ENCODE results near the gene RABGAP1. TPM values are rescaled to one million over a fixed set of nuclear protein-coding genes. Genes with fewer than 3 reads are reported as not detected.
A peak's percentile ranks its signal among the peaks of the same experiment; 100 is the strongest.

The RABGAP1 gene
- total and polyA plus RNA-seq, 8 donors: 52.6 to 85.9 (median 76.2) TPM

DNA sequence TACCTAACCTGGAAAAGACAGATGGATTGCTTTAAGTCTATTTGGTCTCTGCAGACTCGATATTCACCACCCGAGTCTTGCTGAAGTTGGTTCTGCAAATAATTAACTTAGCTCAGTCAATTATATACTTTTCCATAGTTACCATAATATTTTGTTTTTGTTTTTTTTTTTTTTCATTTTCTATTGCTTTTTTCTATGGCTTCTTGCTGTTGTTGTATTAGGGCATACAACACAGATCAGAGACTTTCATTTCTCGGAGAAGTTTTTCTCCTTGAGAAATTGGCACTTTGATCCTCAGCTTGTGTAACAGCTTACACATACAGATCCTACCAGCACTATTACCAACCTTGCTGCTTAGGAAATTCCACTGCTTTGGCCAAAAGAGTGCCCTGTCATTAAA, 180.6 kb downstream of the RABGAP1 start:
- Histone ChIP-seq H3K4me3 (no peak overlapping the region), H3K9me3 (no peaks in the 10 kb centered on the region), H3K36me3 (no peaks in the 10 kb centered on the region), H3K4me1 (no peaks in the 10 kb centered on the region), H3K27ac (no peak overlapping the region), H3K27me3 (no peaks in the 10 kb centered on the region)
- DNase-seq: no peak
- TF ChIP-seq, protein P1, sequence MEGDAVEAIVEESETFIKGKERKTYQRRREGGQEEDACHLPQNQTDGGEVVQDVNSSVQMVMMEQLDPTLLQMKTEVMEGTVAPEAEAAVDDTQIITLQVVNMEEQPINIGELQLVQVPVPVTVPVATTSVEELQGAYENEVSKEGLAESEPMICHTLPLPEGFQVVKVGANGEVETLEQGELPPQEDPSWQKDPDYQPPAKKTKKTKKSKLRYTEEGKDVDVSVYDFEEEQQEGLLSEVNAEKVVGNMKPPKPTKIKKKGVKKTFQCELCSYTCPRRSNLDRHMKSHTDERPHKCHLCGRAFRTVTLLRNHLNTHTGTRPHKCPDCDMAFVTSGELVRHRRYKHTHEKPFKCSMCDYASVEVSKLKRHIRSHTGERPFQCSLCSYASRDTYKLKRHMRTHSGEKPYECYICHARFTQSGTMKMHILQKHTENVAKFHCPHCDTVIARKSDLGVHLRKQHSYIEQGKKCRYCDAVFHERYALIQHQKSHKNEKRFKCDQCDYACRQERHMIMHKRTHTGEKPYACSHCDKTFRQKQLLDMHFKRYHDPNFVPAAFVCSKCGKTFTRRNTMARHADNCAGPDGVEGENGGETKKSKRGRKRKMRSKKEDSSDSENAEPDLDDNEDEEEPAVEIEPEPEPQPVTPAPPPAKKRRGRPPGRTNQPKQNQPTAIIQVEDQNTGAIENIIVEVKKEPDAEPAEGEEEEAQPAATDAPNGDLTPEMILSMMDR (IDR thresholded peaks at IDR 0.05): no peak
- ATAC-seq: no peak
- intact Hi-C loops (cut with DNase I): no loop called here

DNA sequence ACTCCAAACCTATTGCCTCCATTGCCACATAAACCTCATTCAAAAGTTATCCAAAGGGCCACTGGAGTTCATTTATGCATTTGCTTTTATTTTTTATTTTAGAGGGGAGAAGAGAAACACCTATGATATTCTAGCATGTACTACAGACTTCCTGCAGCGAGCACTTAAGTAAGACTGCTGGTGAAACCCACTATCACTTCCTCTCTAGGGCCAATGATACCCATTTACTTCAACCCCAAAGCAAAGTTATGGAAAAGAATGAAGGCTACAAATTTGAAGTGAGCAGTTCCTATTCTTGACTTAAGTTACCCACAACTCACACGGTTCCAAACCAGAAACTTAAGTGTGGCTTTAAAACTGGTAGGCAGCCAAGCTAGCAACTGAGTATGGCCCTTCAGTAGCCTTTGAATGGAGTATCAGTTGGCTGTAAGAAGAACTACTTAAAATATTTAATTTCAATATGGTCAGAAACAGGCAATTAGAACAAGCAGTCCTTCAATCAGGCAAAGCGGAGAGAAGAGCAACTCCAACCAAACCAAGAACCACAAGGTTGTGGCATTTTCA, 186.8 kb downstream of the RABGAP1 start:
- TF ChIP-seq, protein P1 (IDR thresholded peaks at IDR 0.05): no peak
- peaks cover 0 to 6% of the 10 kb centered on the region in 2 donors for H3K36me3 ChIP-seq
- no peaks in the 10 kb centered on the region for H3K27me3 ChIP-seq
- no peak for DNase-seq
- peak overlapping the region in 1 of 2 donors; percentile 39 for H3K27ac ChIP-seq
- intact Hi-C loops (cut with DNase I): no loop called here
- no peaks in the 10 kb centered on the region for H3K9me3 ChIP-seq
- H3K4me3 ChIP-seq: no peak overlapping the region
- no peaks in the 10 kb centered on the region for H3K4me1 ChIP-seq
- ATAC-seq: peak; percentile 76

DNA sequence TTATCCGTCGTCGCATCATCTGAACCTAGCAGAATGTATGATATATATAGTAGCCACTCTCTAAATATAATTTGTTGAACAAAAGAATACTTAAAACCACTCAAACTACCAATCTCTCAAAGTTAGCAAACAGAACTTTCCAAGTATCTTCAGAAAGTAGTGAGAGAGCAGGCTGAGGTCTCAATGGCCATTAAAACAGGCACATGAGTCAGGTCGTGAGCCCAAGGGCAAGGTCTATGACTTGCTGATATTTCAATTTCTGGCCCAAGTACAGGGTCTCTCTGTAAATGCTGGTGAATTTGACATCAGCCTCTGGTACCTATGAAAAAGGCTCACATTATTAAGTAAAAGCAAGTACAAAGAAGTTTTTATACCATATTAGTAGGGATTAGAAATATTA, 187.8 kb downstream of the RABGAP1 start:
- H3K27ac ChIP-seq: no peak overlapping the region
- no peaks in the 10 kb centered on the region for H3K9me3 ChIP-seq
- no peak overlapping the region for H3K4me3 ChIP-seq
- intact Hi-C loops (cut with DNase I): no loop called here
- TF ChIP-seq, protein P1 (IDR thresholded peaks at IDR 0.05): no peak
- peaks cover 0 to 6% of the 10 kb centered on the region in 2 donors for H3K36me3 ChIP-seq
- peak; percentile 79 for ATAC-seq
- H3K27me3 ChIP-seq: no peaks in the 10 kb centered on the region
- H3K4me1 ChIP-seq: no peaks in the 10 kb centered on the region
- DNase-seq: no peak

DNA sequence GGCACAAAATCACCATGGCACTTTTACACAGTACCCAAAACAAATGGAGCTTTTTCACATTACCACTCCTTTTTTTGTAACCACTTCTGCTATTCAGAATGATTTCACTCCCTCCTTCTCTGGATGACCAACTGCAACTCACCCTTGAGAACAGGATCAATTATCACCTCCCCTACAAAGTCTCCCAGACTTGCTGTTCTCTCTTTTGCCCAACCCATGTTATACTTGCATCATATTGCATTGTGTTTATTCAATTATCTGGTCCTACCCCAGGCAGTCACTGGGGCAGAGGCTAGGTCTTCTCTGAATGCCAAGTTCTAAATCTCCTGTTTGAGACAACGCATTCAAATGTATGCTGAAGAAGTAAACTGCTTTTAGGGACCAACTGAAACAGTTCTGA, 188.6 kb downstream of the RABGAP1 start:
- ATAC-seq (no peak), DNase-seq (no peak)
- Histone ChIP-seq H3K4me3 (no peak overlapping the region), H3K27me3 (no peaks in the 10 kb centered on the region), H3K9me3 (no peaks in the 10 kb centered on the region), H3K36me3 (peaks cover 0 to 6% of the 10 kb centered on the region in 2 donors), H3K27ac (no peak overlapping the region), H3K4me1 (no peaks in the 10 kb centered on the region)
- TF ChIP-seq, protein P1 (IDR thresholded peaks at IDR 0.05): no peak
- intact Hi-C loops (cut with DNase I): no loop called here

DNA sequence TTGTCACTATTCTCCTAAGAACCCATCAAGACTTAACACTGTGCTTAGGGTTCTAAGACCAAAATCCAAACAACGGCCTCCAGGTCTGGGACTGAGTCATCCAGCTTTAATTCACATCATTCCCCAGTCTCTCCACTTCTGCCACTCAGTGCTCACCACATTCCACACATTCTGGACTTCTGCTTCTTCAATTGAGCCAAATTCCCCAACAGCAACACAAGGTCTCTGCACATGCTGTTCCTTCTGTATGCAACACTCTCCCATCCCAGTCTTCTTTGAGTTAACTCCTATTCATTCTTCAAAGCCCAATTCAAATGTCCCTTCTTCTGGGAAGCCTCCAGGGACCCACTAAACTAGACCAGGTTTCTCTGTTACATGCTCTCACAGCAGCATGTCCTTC, 190.4 kb downstream of the RABGAP1 start:
- ATAC-seq (peak; percentile 25), DNase-seq (no peak)
- no peak overlapping the region for H3K4me3 ChIP-seq
- TF ChIP-seq, protein P1 (IDR thresholded peaks at IDR 0.05): no peak
- H3K27ac ChIP-seq: no peak overlapping the region
- intact Hi-C loops (cut with DNase I): no loop called here
- no peaks in the 10 kb centered on the region for H3K27me3 ChIP-seq
- no peaks in the 10 kb centered on the region for H3K4me1 ChIP-seq
- H3K9me3 ChIP-seq: no peaks in the 10 kb centered on the region
- peaks cover 0 to 10% of the 10 kb centered on the region in 2 donors for H3K36me3 ChIP-seq
